IMR-90 (cell line): Measurements from ENCODE around the gene CALY. TPM values are rescaled to one million over a fixed set of nuclear protein-coding genes. Genes with fewer than 3 reads are reported as not detected.

Experiments used
- ATAC-seq: fragments of 200-7000 bp; cut with Tn5 transposase; 2 replicates; pipeline ENCODE4 v1.9.1; 2020; ENCODE audit warnings: low read depth, mild to moderate bottlenecking, moderate library complexity
- BruUV-seq: library from RNA; stranded (reverse); fragments of 400-500 nt; replicated peaks from 2 replicates; lab custom pipeline; 2021; lab: Mats Ljungman, UMichigan
- CTCF ChIA-PET: fragments of 300-600 bp; formaldehyde crosslinking; extraction: SDS; loops from one replicate; lab custom pipeline; 2021; ENCODE audit warnings: antibody characterized with exemption; lab: Yijun Ruan, JAX
- POLR2A ChIA-PET: fragments of 300-600 bp; sonication (Branson Sonifier 250); formaldehyde crosslinking; loops from one replicate; lab custom pipeline; 2022; ENCODE audit warnings: antibody characterized with exemption; ENCODE audit not compliant: unreplicated experiment; lab: Charles Lee
- DNase-seq: peaks from one replicate; pipeline ENCODE4 v3.0.0; 2013
- H2AFZ ChIP-seq: replicated peaks from 2 replicates; pipeline ENCODE3; 2013; ENCODE audit warnings: low read length, mild to moderate bottlenecking; ENCODE audit not compliant: poor library complexity
- H2AK5ac ChIP-seq: 2 replicates; pipeline ENCODE4 v1.6.1; 2013; ENCODE audit warnings: low read depth, low read length, inconsistent platforms
- H2AK9ac ChIP-seq: replicated peaks from 2 replicates; pipeline ENCODE3; 2013; ENCODE audit warnings: mild to moderate bottlenecking, low read depth, low read length, moderate library complexity; ENCODE audit not compliant: poor library complexity
- H2BK120ac ChIP-seq: 2 replicates; pipeline ENCODE4 v1.6.1; 2013; ENCODE audit warnings: low read depth, low read length, inconsistent platforms
- H2BK15ac ChIP-seq: 3 replicates; pipeline ENCODE4 v1.6.1; 2013; ENCODE audit warnings: low read depth, low read length, inconsistent platforms
- H2BK20ac ChIP-seq: 2 replicates; pipeline ENCODE4 v1.6.1; 2013; ENCODE audit warnings: low read depth, mild to moderate bottlenecking, inconsistent platforms, low read length, moderate library complexity
- H2BK5ac ChIP-seq: 2 replicates; pipeline ENCODE4 v1.6.1; 2013; ENCODE audit warnings: mild to moderate bottlenecking, low read depth, low read length, inconsistent platforms; ENCODE audit not compliant: poor library complexity, severe bottlenecking
- H3K14ac ChIP-seq: replicated peaks from 2 replicates; pipeline ENCODE4 v1.6.1; 2013; ENCODE audit warnings: low read depth, low read length, inconsistent platforms
- H3K18ac ChIP-seq: 2 replicates; pipeline ENCODE4 v1.6.1; 2013; ENCODE audit warnings: low read depth, low read length, control low read depth
- H3K23ac ChIP-seq: 2 replicates; pipeline ENCODE4 v1.6.1; 2013; ENCODE audit warnings: low read depth, low read length, inconsistent platforms
- H3K27ac ChIP-seq: 2 replicates; pipeline ENCODE4 v1.5.1; 2013; ENCODE audit warnings: mild to moderate bottlenecking, control low read depth, low read length; ENCODE audit not compliant: insufficient read depth
- H3K27me3 ChIP-seq: 2 replicates; pipeline ENCODE4 v1.6.1; 2013; ENCODE audit warnings: low read length; ENCODE audit not compliant: control insufficient read depth, insufficient read depth
- H3K36me3 ChIP-seq: 2 replicates; pipeline ENCODE4 v1.6.1; 2013; ENCODE audit warnings: low read length, mixed read lengths; ENCODE audit not compliant: control insufficient read depth, insufficient read depth
- H3K4ac ChIP-seq: 2 replicates; pipeline ENCODE4 v1.6.1; 2013; ENCODE audit warnings: low read depth, low read length, inconsistent platforms
- H3K4me1 ChIP-seq: 2 replicates; pipeline ENCODE4 v1.6.1; 2013; ENCODE audit warnings: low read length, mixed read lengths; ENCODE audit not compliant: control insufficient read depth, insufficient read depth
- H3K4me2 ChIP-seq: 2 replicates; pipeline ENCODE4 v1.6.1; 2013; ENCODE audit warnings: low read depth, mild to moderate bottlenecking, control low read depth, low read length, moderate library complexity
- H3K4me3 ChIP-seq: 2 replicates; pipeline ENCODE4 v1.5.1; 2013; ENCODE audit warnings: low read depth, mild to moderate bottlenecking, control low read depth, low read length, moderate library complexity; ENCODE audit not compliant: insufficient read depth
- H3K56ac ChIP-seq: 2 replicates; pipeline ENCODE4 v1.6.1; 2013; ENCODE audit warnings: low read length, inconsistent platforms; ENCODE audit not compliant: insufficient read depth; ENCODE audit errors: extremely low read depth
- H3K79me1 ChIP-seq, 2 experiments: 2 replicates each; pipeline ENCODE4 v1.6.1; 2013; ENCODE audit warnings: low read length in 2 of 2, inconsistent platforms in 1 of 2, low read depth in 1 of 2
- H3K9ac ChIP-seq: 2 replicates; pipeline ENCODE4 v1.6.1; 2013; ENCODE audit warnings: low read depth, low read length, control low read depth
- H3K9me1 ChIP-seq: 2 replicates; pipeline ENCODE4 v1.6.1; 2013; ENCODE audit warnings: low read length, inconsistent platforms; ENCODE audit not compliant: insufficient read depth
- H3K9me3 ChIP-seq: 2 replicates; pipeline ENCODE4 v1.6.1; 2013; ENCODE audit warnings: low read length; ENCODE audit not compliant: control insufficient read depth, insufficient read depth
- H4K20me1 ChIP-seq: 2 replicates; pipeline ENCODE4 v1.6.1; 2013; ENCODE audit warnings: low read length, inconsistent platforms; ENCODE audit not compliant: insufficient read depth
- H4K5ac ChIP-seq: 2 replicates; pipeline ENCODE4 v1.6.1; 2013; ENCODE audit warnings: mild to moderate bottlenecking, low read depth, low read length, control low read depth
- H4K8ac ChIP-seq, 2 experiments: 2 replicates each; pipeline ENCODE4 v1.6.1; 2013; ENCODE audit warnings: low read depth in 2 of 2, low read length in 2 of 2, control low read depth in 1 of 2, inconsistent platforms in 1 of 2
- H4K91ac ChIP-seq: 2 replicates; pipeline ENCODE4 v1.6.1; 2013; ENCODE audit warnings: low read depth, low read length, inconsistent platforms; ENCODE audit not compliant: insufficient read depth
- BHLHE40 ChIP-seq: fragments of 150-350 bp; IDR thresholded peaks from 2 replicates; pipeline ENCODE4 v1.6.1; 2016; ENCODE audit warnings: mild to moderate bottlenecking, low read depth, low read length
- CEBPB ChIP-seq: IDR thresholded peaks from 2 replicates; pipeline ENCODE4 v1.6.1; 2012; ENCODE audit warnings: low read depth, low read length, improper control_type of control experiment
- CHD1 ChIP-seq: IDR thresholded peaks from 2 replicates; pipeline ENCODE4 v1.6.1; 2012; ENCODE audit warnings: low read depth, low read length, improper control_type of control experiment
- CTCF ChIP-seq: conservative IDR thresholded peaks from 2 replicates; pipeline ENCODE4 v1.5.1; 2012; ENCODE audit warnings: mild to moderate bottlenecking, low read depth, low read length, improper control_type of control experiment
- ELK1 ChIP-seq: fragments of 150-350 bp; IDR thresholded peaks from 2 replicates; pipeline ENCODE4 v1.6.1; 2016; ENCODE audit warnings: low read depth, mild to moderate bottlenecking, low read length, moderate library complexity, borderline replicate concordance
- FOS ChIP-seq: fragments of 150-350 bp; IDR thresholded peaks from 2 replicates; pipeline ENCODE4 v1.6.1; 2016; ENCODE audit warnings: low read depth, low read length
- MAFK ChIP-seq: IDR thresholded peaks from 2 replicates; pipeline ENCODE4 v1.6.1; 2012; ENCODE audit warnings: low read depth, low read length, improper control_type of control experiment
- MAZ ChIP-seq: IDR thresholded peaks from 2 replicates; pipeline ENCODE4 v1.6.1; 2012; ENCODE audit warnings: low read depth, mild to moderate bottlenecking, low read length, improper control_type of control experiment, moderate library complexity, borderline replicate concordance
- MXI1 ChIP-seq: IDR thresholded peaks from 2 replicates; pipeline ENCODE4 v1.6.1; 2012; ENCODE audit warnings: low read depth, mild to moderate bottlenecking, low read length, moderate library complexity, borderline replicate concordance
- NFE2L2 ChIP-seq: fragments of 150-350 bp; IDR thresholded peaks from 2 replicates; pipeline ENCODE4 v1.6.1; 2016; ENCODE audit warnings: low read depth, mild to moderate bottlenecking, low read length
- POLR2A ChIP-seq: IDR thresholded peaks from 2 replicates; pipeline ENCODE4 v1.6.1; 2012; ENCODE audit warnings: mild to moderate bottlenecking, low read depth, low read length
- RAD21 ChIP-seq: IDR thresholded peaks from 2 replicates; pipeline ENCODE4 v1.6.1; 2012; ENCODE audit warnings: low read length, improper control_type of control experiment
- RCOR1 ChIP-seq: IDR thresholded peaks from 2 replicates; pipeline ENCODE4 v1.6.1; 2012; ENCODE audit warnings: mild to moderate bottlenecking, low read length, improper control_type of control experiment; ENCODE audit not compliant: insufficient replicate concordance
- RFX5 ChIP-seq: IDR thresholded peaks from 2 replicates; pipeline ENCODE4 v1.8.0; 2012; ENCODE audit warnings: low read depth, mild to moderate bottlenecking, low read length, moderate library complexity
- SMC3 ChIP-seq: fragments of 150-350 bp; IDR thresholded peaks from 2 replicates; pipeline ENCODE4 v1.6.1; 2016; ENCODE audit warnings: low read depth, mild to moderate bottlenecking, antibody characterized with exemption, low read length, moderate library complexity
- USF2 ChIP-seq: fragments of 150-350 bp; IDR thresholded peaks from 2 replicates; pipeline ENCODE4 v1.6.1; 2017; ENCODE audit warnings: mild to moderate bottlenecking, antibody characterized with exemption, low read length, low read depth
- WGBS, 2 experiments: methylation state at CpG; one replicate each; pipeline versions ENCODE4 v1.1.5 to v1.1.7; 2013; ENCODE audit warnings: missing lambda C conversion rate in 2 of 2; ENCODE audit not compliant: insufficient read length in 1 of 2; ENCODE audit errors: extremely low coverage in 2 of 2; 5-methylcytosine and 5-hydroxymethylcytosine counted together
- dilution Hi-C: fragments of 300-500 bp; cut with HindIII; formaldehyde crosslinking; loops from one replicate; pipeline ENCODE4 v1.14.3; 2018; ENCODE audit warnings: low sequenced_read_pairs; ENCODE audit not compliant: unreplicated experiment
- in situ Hi-C: fragments of 300-500 bp; cut with MboI; formaldehyde crosslinking; loops from 3 replicates; pipeline ENCODE4 v1.14.3; 2019; ENCODE audit warnings: low sequenced_read_pairs, inconsistent platforms, mixed read lengths
- intact Hi-C: fragments of 100-400 bp; cut with micrococcal nuclease; formaldehyde crosslinking; loops from 2 replicates; pipeline ENCODE4 v1.10.0; 2022
- polyA plus RNA-seq, 3 experiments: library from polyadenylated mRNA; depleted of rRNA; stranded (reverse); fragments of >200 nt; gene quantifications; 2 replicates each; pipeline ENCODE4 v1.2.3, GENCODE V29; 2012; ENCODE audit warnings: low replicate concordance in 1 of 3
- total RNA-seq: library from RNA; depleted of rRNA; stranded (reverse); fragments of >200 nt; gene quantifications from 2 replicates; pipeline ENCODE4 v1.2.3, GENCODE V29; 2012

Gene CALY
- total and polyA plus RNA-seq, 2 of the 4 experiments (the other 2 are of a cell fraction), result 0.34 TPM; not detected in 1

GRCh38 chr10:133359554-133359971, 22.9 kb upstream of the CALY start:
- in situ Hi-C loops (no loop called here), intact Hi-C loops (no loop called here), dilution Hi-C loops (no loop called here)
- no peak overlapping the region for H2AK5ac ChIP-seq
- H3K4me2 ChIP-seq, result no peak overlapping the region
- H2BK15ac ChIP-seq, result no peak overlapping the region
- no peak overlapping the region for H2AK9ac ChIP-seq
- DNase-seq (no peak), ATAC-seq (no peak)
- H4K20me1 ChIP-seq, result no peaks in the 10 kb centered on the region; the same call in 1 of the 2 replicates
- BruUV-seq, result no TSS peak
- ChIA-PET POLR2A (no interaction called here), CTCF (no interaction called here)
- WGBS, 2 experiments, result 45% methylated on average over 4 of the region's 6 CpGs; no CpG with 5 or more reads in 1 of the 2 experiments
- H3K14ac ChIP-seq, result no peak overlapping the region
- no peak overlapping the region for H3K27ac ChIP-seq
- H3K4me1 ChIP-seq, result peaks cover 6% of the 10 kb centered on the region; the same call in 1 of the 2 replicates
- H4K91ac ChIP-seq, result no peak overlapping the region
- no peak overlapping the region for H3K56ac ChIP-seq
- H3K9me1 ChIP-seq, result no peaks in the 10 kb centered on the region; the same call in 1 of the 2 replicates
- H2BK120ac ChIP-seq, result no peak overlapping the region
- no peak overlapping the region for H2BK5ac ChIP-seq
- H3K4ac ChIP-seq, result no peak overlapping the region
- H3K18ac ChIP-seq, result no peak overlapping the region
- peaks cover 8 to 13% of the 10 kb centered on the region in 2 experiments; a peak in 2 of 4 replicates for H3K79me1 ChIP-seq
- H3K4me3 ChIP-seq, result no peak overlapping the region
- no peaks in the 10 kb centered on the region for H3K9me3 ChIP-seq
- H2AFZ ChIP-seq, result no peak overlapping the region
- H3K36me3 ChIP-seq, result peaks cover 23% of the 10 kb centered on the region
- H4K5ac ChIP-seq, result no peak overlapping the region
- no peak overlapping the region for H3K9ac ChIP-seq
- H3K27me3 ChIP-seq, result no peaks in the 10 kb centered on the region
- no peak for TF ChIP-seq NFE2L2
- TF ChIP-seq RCOR1, result no peak
- no peak for TF ChIP-seq SMC3
- TF ChIP-seq CHD1, result no peak
- no peak for TF ChIP-seq RFX5
- TF ChIP-seq RAD21, result no peak
- TF ChIP-seq MXI1, result no peak
- no peak for TF ChIP-seq POLR2A
- TF ChIP-seq CTCF, result no peak
- no peak for TF ChIP-seq FOS
- TF ChIP-seq MAZ, result no peak
- no peak for TF ChIP-seq BHLHE40
- TF ChIP-seq USF2, result no peak
- no peak for TF ChIP-seq ELK1
- TF ChIP-seq CEBPB, result no peak
- no peak for TF ChIP-seq MAFK
- H3K23ac ChIP-seq, result no peak overlapping the region
- no peak overlapping the region for H2BK20ac ChIP-seq
- H4K8ac ChIP-seq, result no peak overlapping the region
